Measurements from ENCODE around the gene NEMP2. TPM values are rescaled to one million over a fixed set of nuclear protein-coding genes. Genes with fewer than 3 reads are reported as not detected.

The NEMP2 gene
- total RNA-seq, 2 experiments from 2014 or later = 11.6 to 12.2 TPM

DNA sequence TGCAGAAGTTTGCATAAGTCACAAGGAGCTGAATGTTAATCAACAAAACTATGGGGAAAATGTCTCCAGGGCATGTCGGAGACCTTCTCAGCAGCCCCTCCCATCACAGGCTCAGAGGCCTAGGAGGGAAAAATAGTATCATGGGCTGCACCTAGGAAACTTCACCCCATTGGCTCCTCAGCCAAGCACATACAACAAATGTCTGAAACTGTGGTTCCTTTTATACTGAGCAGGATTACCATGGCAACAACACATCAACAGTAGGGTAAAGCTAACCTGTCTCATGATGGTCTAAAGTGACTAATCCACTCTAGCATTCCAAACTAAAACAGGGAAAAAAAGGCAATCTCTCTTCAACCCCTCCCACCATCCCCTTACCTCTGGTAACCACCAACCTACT is 3.2 kb upstream of the NEMP2 start:
- POLR2A ChIA-PET = interaction anchor here (0.8 kb wide), 1 partner anchor 131 kb away, joined by 3 read pairs; no protein-coding TSS in a partner anchor
- intact Hi-C loops (cut with DNase I, micrococcal nuclease) = loop anchor here (10.0 kb wide), 4 partner anchors 267 to 873 kb away; partner anchors contain the start of genes ASNSD1 (in 1 of the 2), ORMDL1 (in 1 of the 2) and PMS1 (in 1 of the 2)
- Mint-ChIP-seq H3K27ac (peak overlapping the region; percentile 48), H3K36me3 (ENCODE audit: low read depth) (peaks cover 82% of the 10 kb centered on the region), H3K9me3 (peaks cover 32% of the 10 kb centered on the region), H3K4me3 (peak overlapping the region; percentile 30), H3K27me3 (no peaks in the 10 kb centered on the region), H3K4me1 (ENCODE audit: low read depth) (peaks cover 41% of the 10 kb centered on the region)
- peaks cover 17% of the 10 kb centered on the region for H3K4me1 ChIP-seq (ENCODE audit: insufficient read depth, low read length)
- H3K36me3 ChIP-seq (ENCODE audit: insufficient read depth, low read length) = peaks cover 3% of the 10 kb centered on the region
- no peak overlapping the region for H3K4me3 ChIP-seq (ENCODE audit: low read length)
- no peak overlapping the region for H3K27ac ChIP-seq (ENCODE audit: low read depth in 1 of 2, low read length in 2 of 2)
- ATAC-seq (ENCODE audit: poor library complexity) (peak; percentile 6), DNase-seq (peak in 4 of 14 experiments; percentile 14 to 71 (median 55))
- CTCF ChIA-PET = no interaction called here
- peaks cover 10 to 19% of the 10 kb centered on the region in 2 experiments for H3K9me3 ChIP-seq (ENCODE audit: control insufficient read depth in 1 of 2, insufficient read depth in 1 of 2, low read length in 2 of 2)
- TF ChIP-seq, protein P1, sequence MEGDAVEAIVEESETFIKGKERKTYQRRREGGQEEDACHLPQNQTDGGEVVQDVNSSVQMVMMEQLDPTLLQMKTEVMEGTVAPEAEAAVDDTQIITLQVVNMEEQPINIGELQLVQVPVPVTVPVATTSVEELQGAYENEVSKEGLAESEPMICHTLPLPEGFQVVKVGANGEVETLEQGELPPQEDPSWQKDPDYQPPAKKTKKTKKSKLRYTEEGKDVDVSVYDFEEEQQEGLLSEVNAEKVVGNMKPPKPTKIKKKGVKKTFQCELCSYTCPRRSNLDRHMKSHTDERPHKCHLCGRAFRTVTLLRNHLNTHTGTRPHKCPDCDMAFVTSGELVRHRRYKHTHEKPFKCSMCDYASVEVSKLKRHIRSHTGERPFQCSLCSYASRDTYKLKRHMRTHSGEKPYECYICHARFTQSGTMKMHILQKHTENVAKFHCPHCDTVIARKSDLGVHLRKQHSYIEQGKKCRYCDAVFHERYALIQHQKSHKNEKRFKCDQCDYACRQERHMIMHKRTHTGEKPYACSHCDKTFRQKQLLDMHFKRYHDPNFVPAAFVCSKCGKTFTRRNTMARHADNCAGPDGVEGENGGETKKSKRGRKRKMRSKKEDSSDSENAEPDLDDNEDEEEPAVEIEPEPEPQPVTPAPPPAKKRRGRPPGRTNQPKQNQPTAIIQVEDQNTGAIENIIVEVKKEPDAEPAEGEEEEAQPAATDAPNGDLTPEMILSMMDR (IDR thresholded peaks at IDR 0.05) = no peak
- H3K27me3 ChIP-seq (ENCODE audit: control insufficient read depth in 1 of 2, insufficient read depth in 2 of 2, low read length in 2 of 2) = no peaks in the 10 kb centered on the region

DNA sequence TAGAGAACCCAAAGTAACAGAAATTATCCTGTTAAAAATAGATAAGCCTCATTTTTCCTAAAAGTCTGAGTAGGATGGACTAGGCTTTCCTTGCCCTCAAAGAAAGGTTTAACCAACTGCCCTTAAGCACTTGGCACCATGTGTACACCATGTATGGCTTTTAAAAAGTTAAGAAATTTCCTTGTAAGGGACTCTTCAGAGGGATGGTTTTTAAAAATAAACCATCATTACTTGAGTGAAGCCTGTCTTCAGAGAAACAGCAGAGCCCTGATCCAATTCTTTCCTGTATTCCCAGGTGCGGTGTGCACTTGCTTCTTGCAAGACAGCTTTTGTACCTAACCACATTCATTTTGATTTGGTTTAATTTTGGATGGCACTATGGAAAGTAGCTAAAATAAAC is 1.1 kb upstream of the NEMP2 start:
- H3K4me3 Mint-ChIP-seq = peak overlapping the region; percentile 94
- intact Hi-C loops (cut with DNase I, micrococcal nuclease) = loop anchor here (2.0 to 10.0 kb wide), 5 partner anchors 129 to 871 kb away; partner anchors contain the start of genes ASNSD1 (in 1 of the 2), ORMDL1 (in 1 of the 2) and PMS1 (in 1 of the 2)
- no peaks in the 10 kb centered on the region for H3K27me3 Mint-ChIP-seq
- peaks cover 60% of the 10 kb centered on the region for H3K36me3 Mint-ChIP-seq (ENCODE audit: low read depth)
- peak overlapping the region; percentile 99 for H3K27ac Mint-ChIP-seq
- DNase-seq = no peak
- Histone ChIP-seq H3K27me3 (ENCODE audit: control insufficient read depth in 1 of 2, insufficient read depth in 2 of 2, low read length in 2 of 2) (no peaks in the 10 kb centered on the region), H3K9me3 (ENCODE audit: control insufficient read depth in 1 of 2, insufficient read depth in 1 of 2, low read length in 2 of 2) (peaks cover 5 to 6% of the 10 kb centered on the region in 2 experiments), H3K36me3 (ENCODE audit: insufficient read depth, low read length) (peaks cover 2% of the 10 kb centered on the region), H3K27ac (ENCODE audit: low read depth in 1 of 2, low read length in 2 of 2) (peak overlapping the region in 1 of 2 donors; percentile 3), H3K4me1 (ENCODE audit: insufficient read depth, low read length) (peaks cover 30% of the 10 kb centered on the region), H3K4me3 (ENCODE audit: low read length) (peak overlapping the region; percentile 77)
- H3K4me1 Mint-ChIP-seq (ENCODE audit: low read depth) = peaks cover 63% of the 10 kb centered on the region
- no peak for ATAC-seq (ENCODE audit: poor library complexity)
- ChIA-PET CTCF (interaction anchor here (0.7 kb wide), 1 partner anchor 38 kb away, joined by 3 read pairs; no protein-coding TSS in a partner anchor), POLR2A (interaction anchor here (5.3 kb wide), 1 partner anchor 127 kb away, joined by 100 read pairs; the partner anchor contains the start of gene MFSD6)
- H3K9me3 Mint-ChIP-seq = peaks cover 19% of the 10 kb centered on the region
- TF ChIP-seq, protein P1 (IDR thresholded peaks at IDR 0.05) = no peak

DNA sequence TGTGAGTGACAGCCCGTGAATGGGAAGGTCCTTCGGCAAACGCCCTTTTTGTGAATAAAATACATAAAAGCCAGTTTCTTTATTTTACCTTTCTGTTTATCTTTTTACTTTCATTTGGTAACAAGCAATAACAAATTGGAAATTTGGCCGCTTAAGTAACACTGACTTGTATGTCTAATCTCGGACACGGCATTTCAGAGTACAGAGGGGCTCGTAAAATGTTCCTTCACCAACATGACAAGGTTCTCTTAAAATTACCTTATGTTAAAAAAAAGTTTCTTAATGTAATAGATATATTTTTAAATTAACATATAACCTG is 558 bp upstream of the NEMP2 start:
- Histone ChIP-seq H3K4me3 (ENCODE audit: low read length) (peak overlapping the region; percentile 77), H3K4me1 (ENCODE audit: insufficient read depth, low read length) (peaks cover 35% of the 10 kb centered on the region), H3K27me3 (ENCODE audit: control insufficient read depth in 1 of 2, insufficient read depth in 2 of 2, low read length in 2 of 2) (no peaks in the 10 kb centered on the region), H3K36me3 (ENCODE audit: insufficient read depth, low read length) (no peaks in the 10 kb centered on the region), H3K27ac (ENCODE audit: low read depth in 1 of 2, low read length in 2 of 2) (peak overlapping the region; percentile 66 to 87), H3K9me3 (ENCODE audit: control insufficient read depth in 1 of 2, insufficient read depth in 1 of 2, low read length in 2 of 2) (peaks cover 1% of the 10 kb centered on the region in 2 experiments)
- no peak for ATAC-seq (ENCODE audit: poor library complexity)
- H3K9me3 Mint-ChIP-seq = peaks cover 18% of the 10 kb centered on the region
- peaks cover 68% of the 10 kb centered on the region for H3K4me1 Mint-ChIP-seq (ENCODE audit: low read depth)
- intact Hi-C loops (cut with DNase I, micrococcal nuclease) = loop anchor here (2.0 to 10.0 kb wide), 5 partner anchors 128 to 870 kb away; partner anchors contain the start of genes ASNSD1 (in 1 of the 2), ORMDL1 (in 1 of the 2) and PMS1 (in 1 of the 2)
- H3K36me3 Mint-ChIP-seq (ENCODE audit: low read depth) = peaks cover 57% of the 10 kb centered on the region
- TF ChIP-seq, protein P1 (IDR thresholded peaks at IDR 0.05) = no peak
- DNase-seq = no peak
- ChIA-PET CTCF (interaction anchor here (1.5 kb wide), 1 partner anchor 216 kb away, joined by 4 read pairs; the partner anchor contains the start of gene HIBCH), POLR2A (interaction anchor here (1.1 to 5.3 kb wide), 16 partner anchors 9 to 772 kb away, joined by 3 to 100 read pairs (median 8); partner anchors contain the start of genes GLS, MFSD6, NAB1 and OSGEPL1)
- peak overlapping the region; percentile 99 for H3K27ac Mint-ChIP-seq
- H3K27me3 Mint-ChIP-seq = no peaks in the 10 kb centered on the region
- peak overlapping the region; percentile 94 for H3K4me3 Mint-ChIP-seq
